ENCODE results near the gene ST6GAL1.
"Not testable (repeated sequence)": the region's sequence is repeated elsewhere in the genome, so short reads cannot be mapped to it uniquely, and the experiment has no call there.

The ST6GAL1 gene

GRCh38 chr3:186930143-186930640 lies at the start of gene ST6GAL1:
ST6GAL1 (plus strand) TSS chr3:186930526; CDS start chr3:187042704, 112,178 bp downstream.
- Mint-ChIP-seq H3K9me3 (no peaks in the 10 kb centered on the region), H3K36me3 (ENCODE audit: low read depth) (peaks cover 26% of the 10 kb centered on the region), H3K4me3 (peak within 1 kb of the TSS; percentile 98), H3K27me3 (no peaks in the 10 kb centered on the region), H3K27ac (peak within 1 kb of the TSS; percentile 94), H3K4me1 (ENCODE audit: low read depth) (peaks cover 28% of the 10 kb centered on the region)

- Mint-ChIP-seq H3K27ac (peak overlapping the region; percentile 83), H3K36me3 (ENCODE audit: low read depth) (no peaks in the 10 kb centered on the region), H3K4me3 (peak overlapping the region; percentile 36), H3K27me3 (no peaks in the 10 kb centered on the region), H3K9me3 (no peaks in the 10 kb centered on the region), H3K4me1 (ENCODE audit: low read depth) (peaks cover 57% of the 10 kb centered on the region)
Measured at GRCh38 chr3:186882150-186882524, 48.2 kb upstream of the ST6GAL1 start.

GRCh38 chr3:186882881-186883685 lies 47.2 kb upstream of the ST6GAL1 start:
- no peaks in the 10 kb centered on the region for H3K27me3 Mint-ChIP-seq
- peaks cover 61% of the 10 kb centered on the region for H3K4me1 Mint-ChIP-seq (ENCODE audit: low read depth)
- H3K27ac Mint-ChIP-seq: peak overlapping the region; percentile 88
- no peaks in the 10 kb centered on the region for H3K36me3 Mint-ChIP-seq (ENCODE audit: low read depth)
- H3K4me3 Mint-ChIP-seq: peak overlapping the region; percentile 67
- H3K9me3 Mint-ChIP-seq: no peaks in the 10 kb centered on the region

- Mint-ChIP-seq H3K27ac (peak overlapping the region; percentile 88), H3K4me3 (peak overlapping the region; percentile 67)
Measured at GRCh38 chr3:186883686-186884058, 46.7 kb upstream of the ST6GAL1 start.

GRCh38 chr3:186884868-186885267 lies 45.5 kb upstream of the ST6GAL1 start:
- not testable (repeated sequence) for H3K27ac Mint-ChIP-seq; H3K4me3 Mint-ChIP-seq; H3K27me3 Mint-ChIP-seq; H3K36me3 Mint-ChIP-seq (ENCODE audit: low read depth); H3K9me3 Mint-ChIP-seq
- peaks cover 55% of the 10 kb centered on the region for H3K4me1 Mint-ChIP-seq (ENCODE audit: low read depth)

More at GRCh38 chr3:186883686-186884058, 46.7 kb upstream of the ST6GAL1 start:
- peaks cover 61% of the 10 kb centered on the region for H3K4me1 Mint-ChIP-seq (ENCODE audit: low read depth)
- H3K27me3 Mint-ChIP-seq: no peaks in the 10 kb centered on the region
- H3K9me3 Mint-ChIP-seq: no peaks in the 10 kb centered on the region
- H3K36me3 Mint-ChIP-seq (ENCODE audit: low read depth): no peaks in the 10 kb centered on the region

- no peaks in the 10 kb centered on the region for H3K9me3 Mint-ChIP-seq
- H3K27ac Mint-ChIP-seq: no peak overlapping the region
- peaks cover 39% of the 10 kb centered on the region for H3K4me1 Mint-ChIP-seq (ENCODE audit: low read depth)
- H3K4me3 Mint-ChIP-seq: no peak overlapping the region
- no peaks in the 10 kb centered on the region for H3K36me3 Mint-ChIP-seq (ENCODE audit: low read depth)
- no peaks in the 10 kb centered on the region for H3K27me3 Mint-ChIP-seq
Measured at GRCh38 chr3:186886202-186886981, 43.9 kb upstream of the ST6GAL1 start.

- H3K4me1 Mint-ChIP-seq (ENCODE audit: low read depth): peaks cover 28% of the 10 kb centered on the region
- H3K27ac Mint-ChIP-seq; H3K9me3 Mint-ChIP-seq; H3K36me3 Mint-ChIP-seq (ENCODE audit: low read depth); H3K27me3 Mint-ChIP-seq; H3K4me3 Mint-ChIP-seq: not testable (repeated sequence)
Measured at GRCh38 chr3:186887507-186887938, 42.8 kb upstream of the ST6GAL1 start.

GRCh38 chr3:186888569-186888968 lies 41.8 kb upstream of the ST6GAL1 start:
- Mint-ChIP-seq H3K4me1 (ENCODE audit: low read depth) (peaks cover 18% of the 10 kb centered on the region), H3K9me3 (no peaks in the 10 kb centered on the region), H3K36me3 (ENCODE audit: low read depth) (no peaks in the 10 kb centered on the region), H3K4me3 (no peak overlapping the region), H3K27ac (no peak overlapping the region), H3K27me3 (no peaks in the 10 kb centered on the region)

- H3K36me3 Mint-ChIP-seq (ENCODE audit: low read depth); H3K27ac Mint-ChIP-seq; H3K4me3 Mint-ChIP-seq; H3K27me3 Mint-ChIP-seq; H3K9me3 Mint-ChIP-seq: not testable (repeated sequence)
- H3K4me1 Mint-ChIP-seq (ENCODE audit: low read depth): peaks cover 13% of the 10 kb centered on the region
Measured at GRCh38 chr3:186889698-186890097, 40.6 kb upstream of the ST6GAL1 start.

GRCh38 chr3:186890911-186891310 lies 39.4 kb upstream of the ST6GAL1 start:
- H3K9me3 Mint-ChIP-seq: no peaks in the 10 kb centered on the region
- no peak overlapping the region for H3K27ac Mint-ChIP-seq
- H3K4me3 Mint-ChIP-seq: no peak overlapping the region
- no peaks in the 10 kb centered on the region for H3K27me3 Mint-ChIP-seq
- peaks cover 5% of the 10 kb centered on the region for H3K4me1 Mint-ChIP-seq (ENCODE audit: low read depth)
- no peaks in the 10 kb centered on the region for H3K36me3 Mint-ChIP-seq (ENCODE audit: low read depth)

- H3K4me3 Mint-ChIP-seq; H3K27ac Mint-ChIP-seq; H3K4me1 Mint-ChIP-seq (ENCODE audit: low read depth); H3K9me3 Mint-ChIP-seq; H3K36me3 Mint-ChIP-seq (ENCODE audit: low read depth); H3K27me3 Mint-ChIP-seq: not testable (repeated sequence)
Measured at GRCh38 chr3:186893071-186893470, 37.3 kb upstream of the ST6GAL1 start.

- H3K4me1 Mint-ChIP-seq (ENCODE audit: low read depth): peaks cover 5% of the 10 kb centered on the region
- H3K36me3 Mint-ChIP-seq (ENCODE audit: low read depth): no peaks in the 10 kb centered on the region
- H3K4me3 Mint-ChIP-seq: no peak overlapping the region
- H3K9me3 Mint-ChIP-seq: no peaks in the 10 kb centered on the region
- H3K27me3 Mint-ChIP-seq: no peaks in the 10 kb centered on the region
- H3K27ac Mint-ChIP-seq: no peak overlapping the region
Measured at GRCh38 chr3:186895406-186895805, 34.9 kb upstream of the ST6GAL1 start.

- Mint-ChIP-seq H3K27me3 (no peaks in the 10 kb centered on the region), H3K4me1 (ENCODE audit: low read depth) (peaks cover 10% of the 10 kb centered on the region), H3K9me3 (no peaks in the 10 kb centered on the region), H3K4me3 (no peak overlapping the region), H3K27ac (no peak overlapping the region), H3K36me3 (ENCODE audit: low read depth) (no peaks in the 10 kb centered on the region)
Measured at GRCh38 chr3:186896006-186896405, 34.3 kb upstream of the ST6GAL1 start.

GRCh38 chr3:186896875-186897274 lies 33.5 kb upstream of the ST6GAL1 start:
- Mint-ChIP-seq H3K4me3 (no peak overlapping the region), H3K9me3 (no peaks in the 10 kb centered on the region), H3K36me3 (ENCODE audit: low read depth) (no peaks in the 10 kb centered on the region), H3K27me3 (no peaks in the 10 kb centered on the region), H3K4me1 (ENCODE audit: low read depth) (peaks cover 16% of the 10 kb centered on the region), H3K27ac (no peak overlapping the region)

- Mint-ChIP-seq H3K4me1 (ENCODE audit: low read depth) (peaks cover 21% of the 10 kb centered on the region), H3K9me3 (peaks cover 13% of the 10 kb centered on the region), H3K27ac (no peak overlapping the region), H3K27me3 (no peaks in the 10 kb centered on the region), H3K4me3 (no peak overlapping the region), H3K36me3 (ENCODE audit: low read depth) (peaks cover 5% of the 10 kb centered on the region)
Measured at GRCh38 chr3:186901135-186901734, 29.1 kb upstream of the ST6GAL1 start.
